Panc1 (cell line): ENCODE measurements around the gene AMN. TPM values are rescaled to one million over a fixed set of nuclear protein-coding genes. Genes with fewer than 3 reads are reported as not detected.

Experiments
- ATAC-seq: fragments of 200-7000 bp; cut with Tn5 transposase; 2 replicates; pipeline ENCODE4 v1.9.1; 2020; ENCODE audit warnings: mild to moderate bottlenecking, moderate library complexity
- BruUV-seq: library from RNA; stranded (reverse); fragments of 400-500 nt; replicated peaks from 2 replicates; lab custom pipeline; 2021; lab: Mats Ljungman, UMichigan
- CTCF ChIA-PET: fragments of 300-600 bp; sonication (Branson Sonifier 250); formaldehyde crosslinking; loops from one replicate; lab custom pipeline; 2022; ENCODE audit warnings: antibody characterized with exemption; lab: Charles Lee
- POLR2A ChIA-PET: fragments of 300-600 bp; sonication (Branson Sonifier 250); formaldehyde crosslinking; loops from one replicate; lab custom pipeline; 2022; ENCODE audit warnings: antibody characterized with exemption; lab: Charles Lee
- DNase-seq: peaks from one replicate; pipeline ENCODE4 v3.0.0-alpha.2; 2010; ENCODE audit warnings: low read depth, low spot score
- H3K27ac ChIP-seq: 2 replicates; pipeline ENCODE4 v1.5.1; 2011; ENCODE audit warnings: mild to moderate bottlenecking, low read length, inconsistent platforms
- H3K27me3 ChIP-seq: fragments of 200-500 bp; sonication (Bioruptor generic); 2 replicates; pipeline ENCODE4 v1.6.0; 2014; ENCODE audit warnings: low read length, inconsistent platforms; ENCODE audit not compliant: control insufficient read depth, insufficient read depth
- H3K36me3 ChIP-seq: fragments of 200-500 bp; sonication (Bioruptor generic); 2 replicates; pipeline ENCODE4 v1.5.1; 2014; ENCODE audit warnings: inconsistent platforms, mild to moderate bottlenecking, low read length, moderate library complexity; ENCODE audit not compliant: control insufficient read depth, insufficient read depth
- H3K4me1 ChIP-seq: 2 replicates; pipeline ENCODE4 v1.5.1; 2011; ENCODE audit warnings: inconsistent platforms, mild to moderate bottlenecking, low read length, moderate library complexity; ENCODE audit not compliant: control insufficient read depth, insufficient read depth
- H3K4me3 ChIP-seq, 2 experiments: 2 replicates each; pipeline ENCODE4 v1.5.1; 2011 to 2012; ENCODE audit warnings: low read depth in 2 of 2, low read length in 2 of 2, mild to moderate bottlenecking in 2 of 2, inconsistent platforms in 1 of 2, moderate library complexity in 1 of 2
- H3K9me3 ChIP-seq: fragments of 200-500 bp; sonication (Bioruptor generic); 2 replicates; pipeline ENCODE4 v1.5.1; 2014; ENCODE audit warnings: low read depth, mild to moderate bottlenecking, inconsistent platforms, low read length, moderate library complexity; ENCODE audit not compliant: control insufficient read depth, insufficient read depth
- POLR2AphosphoS5 ChIP-seq: IDR thresholded peaks from 2 replicates; pipeline ENCODE4 v1.6.1; 2012; ENCODE audit warnings: mild to moderate bottlenecking, low read depth, low read length, moderate library complexity
- SIN3A ChIP-seq: IDR thresholded peaks from 2 replicates; pipeline ENCODE4 v1.6.1; 2012; ENCODE audit warnings: low read depth, mild to moderate bottlenecking, low read length, moderate library complexity, borderline replicate concordance; ENCODE audit not compliant: insufficient read depth
- TCF7L2 ChIP-seq: IDR thresholded peaks from 2 replicates; pipeline ENCODE4 v1.6.1; 2011; ENCODE audit warnings: mild to moderate bottlenecking, low read depth, low read length, inconsistent platforms
- in situ Hi-C: cut with HindIII; loops from 2 replicates; pipeline ENCODE4 v1.10.0; 2016; ENCODE audit warnings: low sequenced_read_pairs, low pct_unique_long_range_greater_than_20kb
- intact Hi-C: fragments of 100-400 bp; cut with micrococcal nuclease; formaldehyde crosslinking; loops from one replicate; pipeline ENCODE4 v1.10.0; 2022; ENCODE audit not compliant: unreplicated experiment
- total RNA-seq: library from RNA; stranded (reverse); gene quantifications from one replicate; pipeline ENCODE4 v1.2.1, GENCODE V29; 2021; ENCODE audit not compliant: unreplicated experiment
- TF ChIP-seq, protein P1 (sequence below), 2 experiments: IDR thresholded peaks; 2 replicates each; pipeline ENCODE4 v1.6.1; 2011 to 2012; ENCODE audit warnings: low read depth in 2 of 2, control low read depth in 1 of 2, low read length in 1 of 2, mild to moderate bottlenecking in 1 of 2, moderate library complexity in 1 of 2; ENCODE audit not compliant: insufficient read depth in 1 of 2
- TF ChIP-seq, protein P2 (sequence below): fragments of 450-650 bp; IDR thresholded peaks from 2 replicates; pipeline ENCODE4 v1.5.1; 2017; ENCODE audit warnings: mild to moderate bottlenecking

AMN gene
- total RNA-seq, 1 experiment from 2014 or later = 0.44 TPM

DNA sequence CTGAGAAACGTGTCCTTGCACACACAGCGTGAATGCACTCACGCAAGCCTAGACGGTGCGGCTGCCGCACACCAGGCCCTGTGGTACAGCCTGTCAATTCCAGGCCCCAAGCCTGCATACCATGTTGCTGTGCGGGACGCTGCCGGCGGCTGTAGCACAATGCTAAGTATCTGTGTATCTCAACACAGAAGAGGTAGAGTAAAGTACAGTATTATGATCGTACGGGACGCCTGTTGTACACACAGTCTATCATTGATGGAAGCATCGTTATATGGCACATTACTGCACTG is 45.0 kb downstream of the AMN start:
- H3K36me3 ChIP-seq = peaks cover 19% of the 10 kb centered on the region
- intact Hi-C loops = no loop called here
- no TSS peak for BruUV-seq

DNA sequence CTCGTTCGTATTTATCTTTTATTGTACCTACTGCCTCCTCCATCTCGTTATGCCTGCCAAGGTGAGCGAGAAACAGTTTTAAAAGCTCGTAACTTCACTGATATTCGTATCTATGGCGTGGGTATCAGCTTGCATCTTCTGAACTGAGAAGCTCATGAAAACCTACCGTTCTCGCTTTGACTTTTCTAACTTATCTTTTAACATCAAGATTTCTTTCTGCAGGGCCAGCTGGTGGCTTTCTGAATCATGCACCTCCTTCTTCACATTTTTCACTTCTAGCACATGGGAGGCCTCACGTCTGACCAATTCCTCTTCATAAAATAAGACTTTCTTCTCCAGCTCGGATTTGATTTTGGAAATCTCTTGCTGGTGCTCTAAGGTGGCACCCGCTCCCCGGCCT is 45.8 kb downstream of the AMN start:
- Histone ChIP-seq H3K27me3 (no peaks in the 10 kb centered on the region), H3K4me1 (no peaks in the 10 kb centered on the region), H3K27ac (no peak overlapping the region), H3K9me3 (no peaks in the 10 kb centered on the region), H3K36me3 (peaks cover 17% of the 10 kb centered on the region), H3K4me3 (no peak overlapping the region)
- ATAC-seq (no peak), DNase-seq (no peak)
- BruUV-seq = no TSS peak
- TF ChIP-seq, protein P1, sequence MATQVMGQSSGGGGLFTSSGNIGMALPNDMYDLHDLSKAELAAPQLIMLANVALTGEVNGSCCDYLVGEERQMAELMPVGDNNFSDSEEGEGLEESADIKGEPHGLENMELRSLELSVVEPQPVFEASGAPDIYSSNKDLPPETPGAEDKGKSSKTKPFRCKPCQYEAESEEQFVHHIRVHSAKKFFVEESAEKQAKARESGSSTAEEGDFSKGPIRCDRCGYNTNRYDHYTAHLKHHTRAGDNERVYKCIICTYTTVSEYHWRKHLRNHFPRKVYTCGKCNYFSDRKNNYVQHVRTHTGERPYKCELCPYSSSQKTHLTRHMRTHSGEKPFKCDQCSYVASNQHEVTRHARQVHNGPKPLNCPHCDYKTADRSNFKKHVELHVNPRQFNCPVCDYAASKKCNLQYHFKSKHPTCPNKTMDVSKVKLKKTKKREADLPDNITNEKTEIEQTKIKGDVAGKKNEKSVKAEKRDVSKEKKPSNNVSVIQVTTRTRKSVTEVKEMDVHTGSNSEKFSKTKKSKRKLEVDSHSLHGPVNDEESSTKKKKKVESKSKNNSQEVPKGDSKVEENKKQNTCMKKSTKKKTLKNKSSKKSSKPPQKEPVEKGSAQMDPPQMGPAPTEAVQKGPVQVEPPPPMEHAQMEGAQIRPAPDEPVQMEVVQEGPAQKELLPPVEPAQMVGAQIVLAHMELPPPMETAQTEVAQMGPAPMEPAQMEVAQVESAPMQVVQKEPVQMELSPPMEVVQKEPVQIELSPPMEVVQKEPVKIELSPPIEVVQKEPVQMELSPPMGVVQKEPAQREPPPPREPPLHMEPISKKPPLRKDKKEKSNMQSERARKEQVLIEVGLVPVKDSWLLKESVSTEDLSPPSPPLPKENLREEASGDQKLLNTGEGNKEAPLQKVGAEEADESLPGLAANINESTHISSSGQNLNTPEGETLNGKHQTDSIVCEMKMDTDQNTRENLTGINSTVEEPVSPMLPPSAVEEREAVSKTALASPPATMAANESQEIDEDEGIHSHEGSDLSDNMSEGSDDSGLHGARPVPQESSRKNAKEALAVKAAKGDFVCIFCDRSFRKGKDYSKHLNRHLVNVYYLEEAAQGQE (IDR thresholded peaks at IDR 0.05; ENCODE audit: insufficient read depth in 1 of 2, low read depth in 2 of 2, low read length in 1 of 2) = no peak
- no peak for TF ChIP-seq SIN3A
- TF ChIP-seq, protein P2, sequence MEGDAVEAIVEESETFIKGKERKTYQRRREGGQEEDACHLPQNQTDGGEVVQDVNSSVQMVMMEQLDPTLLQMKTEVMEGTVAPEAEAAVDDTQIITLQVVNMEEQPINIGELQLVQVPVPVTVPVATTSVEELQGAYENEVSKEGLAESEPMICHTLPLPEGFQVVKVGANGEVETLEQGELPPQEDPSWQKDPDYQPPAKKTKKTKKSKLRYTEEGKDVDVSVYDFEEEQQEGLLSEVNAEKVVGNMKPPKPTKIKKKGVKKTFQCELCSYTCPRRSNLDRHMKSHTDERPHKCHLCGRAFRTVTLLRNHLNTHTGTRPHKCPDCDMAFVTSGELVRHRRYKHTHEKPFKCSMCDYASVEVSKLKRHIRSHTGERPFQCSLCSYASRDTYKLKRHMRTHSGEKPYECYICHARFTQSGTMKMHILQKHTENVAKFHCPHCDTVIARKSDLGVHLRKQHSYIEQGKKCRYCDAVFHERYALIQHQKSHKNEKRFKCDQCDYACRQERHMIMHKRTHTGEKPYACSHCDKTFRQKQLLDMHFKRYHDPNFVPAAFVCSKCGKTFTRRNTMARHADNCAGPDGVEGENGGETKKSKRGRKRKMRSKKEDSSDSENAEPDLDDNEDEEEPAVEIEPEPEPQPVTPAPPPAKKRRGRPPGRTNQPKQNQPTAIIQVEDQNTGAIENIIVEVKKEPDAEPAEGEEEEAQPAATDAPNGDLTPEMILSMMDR = no peak
- no peak for TF ChIP-seq POLR2AphosphoS5
- TF ChIP-seq TCF7L2 = no peak
- POLR2A ChIA-PET = no interaction called here
- in situ Hi-C loops (no loop called here), intact Hi-C loops (no loop called here)
- CTCF ChIA-PET = no interaction called here

More for the DNA sequence above, 45.0 kb downstream of the AMN start:
- no peaks in the 10 kb centered on the region for H3K9me3 ChIP-seq
- TF ChIP-seq SIN3A = no peak
- TF ChIP-seq TCF7L2 = no peak
- TF ChIP-seq, protein P2 = no peak
- TF ChIP-seq POLR2AphosphoS5 = no peak
- TF ChIP-seq, protein P1 (IDR thresholded peaks at IDR 0.05; ENCODE audit: insufficient read depth in 1 of 2, low read depth in 2 of 2, low read length in 1 of 2) = no peak
- H3K4me1 ChIP-seq = no peaks in the 10 kb centered on the region
- no peak for ATAC-seq
- H3K4me3 ChIP-seq = no peak overlapping the region
- in situ Hi-C loops = no loop called here
- ChIA-PET POLR2A (no interaction called here), CTCF (no interaction called here)
- no peak for DNase-seq
- H3K27me3 ChIP-seq = no peaks in the 10 kb centered on the region
- H3K27ac ChIP-seq = no peak overlapping the region
